M059J (cell line): ENCODE data around the gene MAP2K1. TPM values are rescaled to one million over a fixed set of nuclear protein-coding genes. Genes with fewer than 3 reads are reported as not detected.
"Not testable (repeated sequence)": the region's sequence is repeated elsewhere in the genome, so short reads cannot be mapped to it uniquely, and the experiment has no call there.

Source experiments
- DNase-seq: peaks from one replicate; pipeline ENCODE4 v3.0.0-alpha.2; 2012; ENCODE audit warnings: low read depth
- total RNA-seq: library from RNA; depleted of rRNA; stranded (reverse); fragments of >200 nt; shearing (Covaris generic); gene quantifications from 2 replicates; pipeline ENCODE4 v1.2.3, GENCODE V29; 2014

Gene MAP2K1
- total RNA-seq, 1 experiment from 2014 or later: 65.6 TPM

DNA sequence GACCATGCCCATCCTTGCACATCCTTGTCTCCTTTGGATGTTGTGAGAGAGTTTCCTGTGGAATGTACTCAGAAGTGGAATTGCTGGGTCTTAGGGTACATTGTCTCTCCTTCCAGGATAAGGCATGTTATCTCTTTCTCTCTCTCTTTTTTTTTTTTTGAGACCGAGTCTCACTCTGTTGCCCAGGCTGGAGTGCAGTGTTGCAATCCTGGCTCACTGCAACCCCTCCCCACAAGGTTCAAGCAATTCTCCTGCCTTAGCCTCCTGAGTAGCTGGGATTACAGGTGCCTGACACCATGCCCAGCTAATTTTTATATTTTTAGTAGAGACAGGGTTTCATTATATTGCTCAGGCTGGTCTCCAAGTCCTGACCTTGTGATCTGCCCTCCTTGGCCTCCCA lies 6.3 kb downstream of the MAP2K1 start:
- not testable (repeated sequence) for DNase-seq

DNA sequence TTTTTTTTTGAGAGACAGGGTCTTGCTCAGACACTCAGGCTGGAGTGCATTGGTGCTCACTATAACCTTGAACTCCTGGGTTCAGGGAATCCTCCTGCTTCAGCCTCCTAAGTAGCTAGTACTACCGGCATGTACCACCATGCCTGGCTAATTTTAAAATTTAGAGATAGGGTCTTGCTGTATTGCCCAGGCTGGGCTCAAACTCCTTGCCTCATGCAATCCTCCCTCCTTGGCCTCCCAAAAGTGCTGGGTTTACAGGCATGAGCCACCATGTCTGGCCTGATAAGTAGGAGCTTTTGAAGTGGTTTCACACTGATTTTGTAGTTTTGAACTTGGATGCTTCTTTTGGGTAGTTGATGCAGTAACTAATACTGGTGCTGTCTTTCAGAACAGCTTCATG lies 7.8 kb downstream of the MAP2K1 start:
- DNase-seq: no peak

DNA sequence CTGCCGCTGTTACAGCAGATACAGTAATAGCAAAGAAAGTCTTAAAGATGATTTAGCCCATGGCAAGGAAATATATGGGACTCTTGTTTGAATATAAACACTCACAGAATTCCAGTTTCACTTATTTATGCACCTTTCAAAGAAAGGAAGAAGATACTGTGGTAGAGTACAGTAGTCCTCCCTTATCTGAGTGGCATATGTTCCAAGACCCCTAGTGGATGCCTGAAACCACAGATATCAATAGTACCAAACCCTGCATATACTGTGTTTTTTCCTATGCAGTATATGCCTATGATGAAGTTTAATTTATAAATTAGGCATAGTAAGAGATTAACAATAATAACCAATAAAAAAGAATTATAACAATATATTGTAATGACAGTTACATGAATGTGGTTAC lies 8.2 kb downstream of the MAP2K1 start:
- DNase-seq: no peak

DNA sequence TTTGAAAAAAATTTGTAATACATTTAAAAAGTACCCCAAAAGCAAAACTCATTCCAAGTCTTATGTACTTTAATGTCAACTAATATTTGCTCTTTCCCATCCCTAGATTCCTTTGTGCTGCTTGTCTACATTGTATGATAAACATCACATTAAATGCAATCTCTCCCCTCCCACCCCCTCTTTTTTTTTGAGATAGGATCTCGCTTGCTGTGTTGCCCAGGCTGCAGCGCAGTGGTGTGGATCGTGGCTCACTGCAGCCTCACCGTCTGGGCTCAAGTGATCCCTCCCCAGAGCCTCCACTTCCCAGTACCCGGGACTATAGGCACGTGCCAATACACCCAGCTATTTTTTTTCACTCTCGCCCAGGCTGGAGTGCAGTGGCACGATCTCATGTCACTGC lies 12.6 kb downstream of the MAP2K1 start:
- no peak for DNase-seq

DNA sequence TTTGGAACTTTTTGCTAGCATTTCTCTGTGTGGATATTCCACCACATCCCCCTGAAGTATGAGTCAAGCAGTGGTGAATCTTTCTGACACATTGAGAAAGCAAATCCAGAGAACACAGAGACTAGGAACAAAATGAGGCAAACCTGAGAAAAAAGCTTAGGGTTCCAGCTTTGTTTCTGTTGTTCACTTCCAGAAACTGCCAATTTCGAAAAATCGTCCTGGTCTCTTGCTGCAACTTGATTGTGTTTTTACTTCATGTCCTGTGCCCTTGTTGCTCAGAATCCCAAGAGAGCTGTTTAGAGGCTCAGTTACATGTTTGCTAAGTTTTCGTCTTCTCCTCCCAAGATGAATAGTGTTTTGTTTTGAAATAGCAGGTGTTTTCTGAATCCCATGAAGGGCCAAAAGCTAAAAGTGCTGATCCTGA lies 13.7 kb downstream of the MAP2K1 start:
- peak; percentile 28 for DNase-seq

DNA sequence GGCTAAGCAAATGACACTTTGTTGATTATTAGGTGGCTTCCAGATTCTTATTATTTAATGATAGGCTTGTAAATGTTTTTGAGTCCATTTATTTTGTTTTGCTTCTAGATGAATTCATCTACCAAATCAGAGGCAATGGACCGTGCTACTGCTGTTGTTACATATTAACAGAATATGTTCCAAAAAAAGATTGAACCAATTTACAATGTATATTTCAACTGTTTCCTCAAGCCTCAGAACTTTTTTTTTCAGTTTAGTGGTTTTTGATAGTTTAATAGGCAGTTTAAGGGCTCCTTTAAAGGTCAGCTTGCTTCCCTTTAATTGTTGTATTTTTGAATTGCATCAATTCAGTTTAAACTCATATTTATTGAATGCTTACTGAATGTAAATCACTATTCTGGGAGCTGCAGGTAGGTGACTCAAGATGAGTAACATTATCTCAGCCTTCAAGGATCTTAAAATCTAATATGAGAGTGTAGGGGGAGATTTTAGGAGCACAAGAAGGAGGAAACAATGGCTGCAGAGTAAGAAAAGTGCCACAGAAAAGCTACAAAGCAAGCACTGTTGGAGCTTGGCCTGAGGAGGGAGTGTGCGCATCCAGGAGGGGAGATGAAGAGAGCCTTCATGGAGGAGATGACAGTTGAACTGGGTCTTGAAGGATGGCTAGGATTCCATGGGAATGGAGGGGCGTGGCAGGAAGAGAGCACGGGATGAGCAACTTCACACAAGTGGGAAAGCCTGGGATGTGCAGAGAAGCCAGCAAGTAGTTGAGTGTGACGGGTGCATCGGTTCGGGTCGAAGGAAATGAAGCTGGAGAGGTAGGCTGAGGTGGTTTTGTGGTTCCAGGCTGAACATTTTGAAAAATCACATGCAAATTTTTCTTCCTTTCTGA lies 14.7 kb downstream of the MAP2K1 start:
- no peak for DNase-seq

DNA sequence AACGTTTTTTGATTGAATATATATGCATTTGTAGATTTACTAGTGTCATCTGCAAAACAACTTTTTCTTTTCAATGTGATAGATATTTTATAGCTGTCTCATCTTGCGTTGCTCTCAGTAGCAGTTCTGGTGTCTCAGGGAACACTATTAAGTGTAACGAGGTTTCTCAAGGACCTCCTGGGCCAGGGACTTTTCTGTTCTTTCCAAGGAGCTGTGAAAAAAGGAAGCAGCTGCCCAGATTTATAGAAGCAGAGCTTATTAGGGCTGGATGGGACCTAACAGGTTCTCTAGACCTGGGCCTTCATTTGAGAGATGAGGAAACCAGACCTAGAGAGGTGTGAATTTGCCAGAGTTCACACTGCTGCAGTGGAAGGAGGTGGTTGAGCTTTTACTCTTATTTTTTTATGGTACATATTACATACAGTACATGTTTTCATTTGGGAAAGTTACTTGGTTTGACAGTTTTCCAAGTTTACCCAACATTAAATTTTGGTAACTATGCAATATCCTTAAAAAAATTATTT lies 16.1 kb downstream of the MAP2K1 start:
- no peak for DNase-seq

DNA sequence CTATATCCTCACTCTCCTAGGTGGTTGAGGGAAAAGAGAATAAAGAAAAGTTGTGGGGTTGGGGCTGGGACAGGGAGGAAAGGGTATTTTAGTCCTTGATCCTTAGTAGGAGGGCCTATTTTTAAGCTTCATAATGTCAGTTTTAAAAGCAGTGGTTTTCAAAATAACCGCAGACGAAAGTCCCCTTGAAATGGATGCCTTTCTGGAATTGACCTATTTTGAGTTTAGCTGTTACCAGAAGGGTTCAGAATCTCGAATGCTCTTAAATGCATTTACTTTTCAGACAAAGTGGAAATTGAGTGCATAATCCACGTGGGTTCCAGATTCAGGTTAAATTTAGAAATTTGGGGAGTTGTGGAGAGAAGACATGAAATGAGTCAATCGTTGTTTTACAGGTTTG lies 16.6 kb downstream of the MAP2K1 start:
- DNase-seq: no peak

DNA sequence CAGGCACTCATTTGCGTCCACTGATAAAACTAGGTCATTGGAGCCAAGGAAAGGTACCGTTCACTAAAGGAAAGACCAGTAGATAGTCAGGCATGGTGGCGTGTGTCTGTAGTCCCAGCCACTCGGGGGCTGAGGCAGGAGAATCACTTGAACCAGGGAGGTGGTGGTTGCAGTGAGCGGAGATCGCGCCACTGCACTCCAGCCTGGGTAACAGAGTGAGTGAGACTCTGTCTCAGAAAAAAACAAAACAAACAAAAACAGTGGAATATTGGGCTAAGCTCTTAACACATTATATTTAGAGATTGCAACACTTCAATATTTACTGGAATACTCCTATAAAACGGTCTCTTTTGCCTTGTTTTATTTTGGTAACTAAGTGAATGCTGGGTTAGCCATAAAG lies 17.4 kb downstream of the MAP2K1 start:
- DNase-seq: no peak

DNA sequence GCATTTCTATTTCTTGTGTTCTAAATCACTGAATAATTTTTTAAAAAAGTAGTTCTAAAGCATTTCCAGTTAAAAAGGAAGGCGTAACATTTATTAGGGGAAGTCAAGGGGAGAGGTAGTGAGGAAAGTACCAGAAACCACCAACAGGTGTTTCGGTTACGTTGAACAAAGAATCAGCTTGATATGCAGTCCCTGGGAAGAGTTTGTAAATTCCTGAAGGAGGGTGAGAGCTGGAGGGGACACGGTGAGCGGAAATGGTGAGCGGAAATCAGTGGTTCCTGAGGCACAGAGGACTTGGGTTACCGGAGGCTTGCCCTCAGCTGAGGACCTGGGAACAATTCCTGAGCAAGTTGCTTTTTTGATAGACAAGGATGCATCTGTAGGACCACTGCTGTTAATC lies 17.8 kb downstream of the MAP2K1 start:
- DNase-seq: no peak

DNA sequence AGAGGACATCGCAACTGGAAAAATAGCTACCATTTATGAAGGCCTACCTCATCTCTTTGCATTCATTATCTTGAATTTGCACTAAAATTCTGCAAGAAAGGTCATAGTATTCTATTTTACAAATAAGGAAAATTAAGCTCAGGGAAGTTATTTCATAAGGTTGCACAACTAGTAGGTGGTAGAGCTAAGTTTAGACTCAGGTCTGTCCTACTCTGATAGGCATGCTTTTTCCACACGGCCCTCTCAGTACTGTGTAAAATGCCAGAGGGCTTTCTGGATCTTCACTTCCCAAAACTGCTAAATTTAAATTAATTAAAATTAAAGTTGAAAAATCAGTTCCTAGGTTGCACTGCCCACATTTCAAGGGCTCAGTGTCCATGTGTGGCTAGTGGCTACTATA lies 18.3 kb downstream of the MAP2K1 start:
- no peak for DNase-seq

DNA sequence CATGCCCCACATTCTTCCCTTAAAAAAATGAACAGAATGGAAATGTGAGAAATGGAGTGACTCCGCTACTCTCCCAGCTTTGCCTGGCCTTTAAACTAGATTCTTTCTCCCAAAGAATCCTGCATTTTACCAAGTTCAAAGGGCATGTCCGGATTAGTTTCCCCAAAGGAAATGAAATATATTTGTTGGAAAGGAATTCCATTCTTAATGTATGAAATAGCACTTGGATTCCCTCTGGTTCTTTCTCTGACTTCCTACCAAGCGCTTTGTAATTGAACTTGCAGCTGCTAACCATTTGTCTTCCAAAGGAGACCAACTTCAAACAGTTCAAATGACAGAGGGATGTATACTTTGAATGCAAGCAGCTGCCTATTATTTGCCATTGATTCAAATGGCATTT lies 18.9 kb downstream of the MAP2K1 start:
- DNase-seq: no peak

DNA sequence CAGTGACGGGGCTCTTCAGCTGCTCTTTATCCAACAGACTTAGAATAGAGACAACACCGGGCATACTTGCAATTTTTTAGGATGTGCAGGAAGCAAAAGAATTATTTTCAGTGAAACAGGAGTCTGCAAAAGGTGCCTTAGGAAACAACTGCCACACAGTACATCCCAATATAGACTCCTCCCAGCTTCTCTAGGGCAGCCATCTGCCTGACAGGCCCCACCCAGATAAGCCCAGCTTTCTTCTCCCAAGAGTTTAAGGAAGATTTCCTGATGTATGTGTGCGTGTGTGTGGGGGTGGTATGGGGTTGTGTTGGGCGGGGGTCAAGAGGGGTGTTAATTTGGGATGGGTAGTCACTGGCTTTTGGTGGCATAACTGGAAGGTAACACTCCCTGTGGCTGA lies 21.5 kb downstream of the MAP2K1 start:
- DNase-seq: no peak

DNA sequence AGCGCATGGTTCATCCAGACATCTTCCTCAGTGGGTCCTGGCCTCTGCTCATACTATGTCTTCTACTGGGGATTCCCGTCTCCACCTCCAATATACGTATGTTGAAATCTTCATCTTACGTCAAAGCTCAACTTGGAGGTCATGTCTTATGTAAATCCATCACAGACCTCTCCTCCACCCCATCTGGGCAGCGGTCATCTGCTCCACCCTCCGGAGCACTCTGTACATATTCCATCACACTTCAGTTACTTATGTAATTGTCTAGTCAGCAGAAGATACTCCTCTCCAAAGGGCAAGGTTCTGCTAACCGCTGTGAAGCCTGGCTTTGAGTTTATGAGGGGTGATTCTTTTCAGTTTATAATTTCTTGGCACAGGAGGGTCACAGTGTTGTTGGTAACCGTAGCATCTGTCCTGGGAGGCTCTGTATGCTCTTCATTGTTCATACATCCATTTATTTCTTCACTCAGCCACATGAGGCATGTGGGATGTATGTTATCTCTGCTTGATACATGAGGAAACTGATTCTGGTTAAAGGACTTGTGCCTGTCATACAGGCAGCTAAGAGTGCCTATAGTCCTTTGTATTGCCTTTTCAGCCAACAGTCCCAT lies 22.1 kb downstream of the MAP2K1 start:
- DNase-seq: no peak

DNA sequence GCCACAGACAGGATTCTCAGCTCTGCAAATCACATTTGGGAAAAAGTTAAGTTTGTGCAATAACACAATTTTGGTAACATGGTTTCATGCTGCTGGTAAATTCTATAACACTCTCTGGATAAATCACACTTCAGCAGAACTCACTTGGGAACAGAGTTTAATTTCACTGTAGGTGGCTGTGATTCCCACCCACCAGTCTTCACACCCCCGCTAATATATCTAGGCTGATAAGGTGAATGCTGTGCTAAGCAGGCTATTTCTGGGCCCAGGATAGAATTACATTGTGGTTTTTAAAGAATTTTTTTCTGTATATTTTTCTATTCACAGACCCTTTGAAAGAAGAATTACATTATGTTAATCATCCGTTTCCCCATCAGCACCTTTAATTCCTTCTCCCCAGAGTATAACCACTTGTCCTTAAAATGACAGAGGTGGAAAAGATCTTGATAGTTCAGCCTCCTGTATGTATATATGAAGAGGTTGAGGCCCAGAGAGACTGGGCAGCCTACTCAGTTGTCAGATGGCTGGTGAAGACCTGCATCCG lies 22.9 kb downstream of the MAP2K1 start:
- DNase-seq: no peak

DNA sequence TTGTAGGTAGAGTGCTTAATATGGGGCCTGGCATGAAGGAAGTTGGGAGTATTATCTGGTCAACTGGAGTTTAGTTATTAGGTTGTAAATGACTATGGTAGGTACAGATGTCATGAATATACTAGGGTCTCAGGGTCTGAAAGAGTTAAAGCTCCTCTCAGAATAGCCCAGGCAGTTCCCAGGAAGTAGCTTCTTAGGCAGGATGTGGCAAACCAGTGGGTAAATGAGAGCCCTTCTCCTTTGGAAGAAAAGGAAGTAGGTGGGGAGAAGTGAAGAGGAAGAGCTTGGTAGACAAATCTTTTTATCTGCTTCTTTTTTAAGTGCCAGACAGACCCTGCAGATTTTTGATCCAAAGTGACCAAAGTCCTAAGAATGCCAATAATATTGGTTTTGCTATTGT lies 24.5 kb downstream of the MAP2K1 start:
- peak; percentile 8 for DNase-seq

DNA sequence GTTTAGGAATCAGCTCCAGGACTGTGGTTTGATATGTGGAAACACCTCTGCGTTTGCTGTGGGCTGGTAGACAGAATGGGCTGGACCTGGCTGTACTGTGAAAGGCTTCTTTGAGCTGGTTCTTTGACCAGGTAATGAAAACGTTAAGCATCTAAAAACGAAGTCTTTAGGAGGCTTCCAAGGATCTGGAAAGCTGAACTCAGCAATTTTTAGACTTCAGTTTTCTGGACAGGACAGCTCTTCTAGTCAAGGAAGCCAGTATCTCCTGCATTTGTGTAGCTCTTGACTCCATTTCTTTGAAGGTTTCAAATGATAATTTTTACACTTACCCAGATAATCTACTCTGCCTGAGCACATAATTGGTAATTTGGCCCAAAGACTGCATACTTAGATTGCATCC lies 25.5 kb downstream of the MAP2K1 start:
- no peak for DNase-seq

DNA sequence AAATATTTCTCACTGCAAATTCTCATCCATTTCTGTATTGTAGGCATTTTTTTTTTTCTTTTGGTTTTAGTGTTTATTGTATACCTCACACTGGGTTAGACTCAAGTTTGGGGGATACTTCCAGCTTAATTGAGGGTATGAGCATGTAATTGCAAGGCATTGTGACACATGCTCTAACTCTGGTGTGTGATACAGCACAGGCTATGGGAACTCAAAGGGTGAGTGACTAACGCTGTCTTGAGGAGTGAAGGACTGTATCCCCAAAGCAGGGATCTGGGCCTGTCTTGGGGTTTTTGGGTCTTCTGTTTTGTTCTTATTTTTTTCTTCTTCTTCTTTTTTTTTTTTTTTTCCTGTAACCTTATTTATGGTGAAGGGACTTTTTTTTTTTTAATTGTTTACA lies 26.9 kb downstream of the MAP2K1 start:
- DNase-seq: no peak

DNA sequence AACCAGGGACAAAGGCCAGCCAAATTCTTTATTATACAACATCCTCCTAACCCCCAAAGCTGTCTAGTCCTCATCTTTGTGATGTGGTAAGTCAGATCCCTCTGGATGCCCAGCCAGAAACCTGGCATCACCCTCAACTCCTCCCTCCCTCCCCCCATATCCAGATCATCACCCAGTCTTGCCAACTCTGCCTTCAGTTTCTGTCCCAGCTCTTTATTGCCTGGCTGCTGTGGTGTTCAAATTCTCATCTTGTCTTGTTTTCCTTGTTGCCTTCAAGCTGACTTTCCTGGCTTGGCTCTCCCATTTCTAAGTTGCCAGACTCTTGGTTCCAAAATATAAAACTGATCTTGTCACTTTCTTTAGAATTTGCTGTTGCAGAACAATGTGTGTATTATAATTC lies 28.6 kb downstream of the MAP2K1 start:
- no peak for DNase-seq

DNA sequence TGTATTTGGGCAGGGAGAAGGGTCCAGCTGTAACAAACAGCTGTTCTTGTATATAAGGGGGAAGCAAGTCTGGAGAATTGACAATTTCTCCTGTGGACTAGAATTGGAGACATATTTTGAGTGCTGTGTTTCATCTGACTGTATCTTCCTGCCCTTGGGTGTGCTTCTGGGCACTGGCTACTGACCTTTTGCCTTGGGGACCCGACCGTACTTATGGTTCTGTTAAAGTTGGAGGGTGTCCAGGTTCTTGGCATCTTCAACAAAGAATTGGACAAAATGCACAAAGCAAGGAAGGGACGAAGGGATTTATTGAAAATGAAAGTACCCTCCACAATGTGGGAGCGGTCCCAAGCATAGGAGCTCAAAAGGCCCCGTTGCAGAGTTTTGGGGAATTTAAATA lies 31.0 kb downstream of the MAP2K1 start:
- DNase-seq: no peak

DNA sequence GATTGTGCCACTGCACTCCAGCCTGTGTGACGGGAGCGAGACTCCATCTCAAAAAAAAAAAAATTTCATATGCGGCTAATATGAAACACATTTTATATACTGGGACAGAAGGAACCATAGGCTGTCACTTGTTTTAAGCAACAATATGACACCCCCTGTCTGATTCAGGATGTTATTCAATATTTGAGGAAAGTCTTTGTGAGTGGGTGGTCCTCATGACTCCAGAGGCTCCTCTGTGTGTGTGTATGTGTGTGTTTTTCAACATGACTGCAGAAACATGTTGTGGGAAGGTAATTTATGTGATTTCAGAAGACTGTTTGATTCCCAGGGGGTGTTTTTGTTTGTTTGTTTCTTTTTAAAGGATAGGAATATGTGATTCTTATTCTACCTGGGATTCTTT lies 32.8 kb downstream of the MAP2K1 start:
- no peak for DNase-seq

DNA sequence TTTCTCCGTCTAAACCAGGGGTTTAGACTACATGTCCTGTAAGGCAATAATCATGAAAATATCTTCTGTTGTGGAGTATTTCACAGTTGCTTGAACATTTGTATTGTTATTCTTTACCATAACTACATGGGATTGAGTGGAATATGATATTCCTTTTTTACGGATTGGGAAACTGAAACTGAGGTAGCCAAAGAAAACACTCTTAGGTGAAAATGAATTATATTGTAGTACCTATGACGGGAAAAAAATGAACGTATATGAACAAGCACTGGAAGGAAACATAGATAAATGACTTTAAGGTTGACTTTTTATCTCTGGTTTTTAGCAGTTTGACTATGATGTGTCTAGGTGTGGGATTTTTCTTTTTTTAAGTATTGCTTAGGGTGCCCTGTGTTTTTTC lies 35.6 kb downstream of the MAP2K1 start:
- no peak for DNase-seq

DNA sequence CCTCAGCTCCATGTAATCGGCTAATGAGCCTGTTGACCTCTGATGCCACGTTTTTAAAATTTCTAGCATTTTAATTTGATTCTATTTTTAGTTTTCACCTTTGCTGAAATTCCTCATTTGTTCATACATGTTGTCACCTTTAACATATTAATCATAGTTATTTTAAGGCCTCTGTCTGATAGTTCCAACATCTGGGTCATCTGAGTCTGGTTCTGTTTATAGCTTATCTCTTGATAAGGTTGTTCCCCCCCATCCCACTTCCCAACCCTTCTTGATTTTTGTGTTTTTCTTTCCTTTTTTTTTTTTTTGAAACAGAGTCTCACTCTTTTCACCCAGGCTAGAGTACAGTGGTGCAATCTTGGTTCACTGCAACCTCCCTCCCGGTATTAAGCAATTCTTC lies 36.4 kb downstream of the MAP2K1 start:
- DNase-seq: no peak
